IPS DF 6.9 (cell line): ENCODE measurements around the gene MGMT.

Source experiments
- DNase-seq: peaks from one replicate; pipeline ENCODE4 v3.0.0-alpha.2; 2013; ENCODE audit warnings: low read depth, low spot score
- H3K27ac ChIP-seq: one replicate; pipeline ENCODE4 v1.5.1; 2013; ENCODE audit warnings: low read length, control low read depth
- H3K27me3 ChIP-seq: 2 replicates; pipeline ENCODE4 v1.6.1; 2013; ENCODE audit warnings: mild to moderate bottlenecking, low read length; ENCODE audit not compliant: control insufficient read depth, insufficient read depth
- H3K36me3 ChIP-seq: 2 replicates; pipeline ENCODE4 v1.6.1; 2013; ENCODE audit warnings: low read length; ENCODE audit not compliant: control insufficient read depth, insufficient read depth
- H3K4me1 ChIP-seq: 2 replicates; pipeline ENCODE4 v1.6.1; 2013; ENCODE audit warnings: low read length; ENCODE audit not compliant: control insufficient read depth, insufficient read depth
- H3K4me3 ChIP-seq: 2 replicates; pipeline ENCODE4 v1.5.1; 2013; ENCODE audit warnings: mild to moderate bottlenecking, low read length
- H3K9me3 ChIP-seq: 2 replicates; pipeline ENCODE4 v1.6.1; 2013; ENCODE audit warnings: low read length, inconsistent platforms; ENCODE audit not compliant: control insufficient read depth, insufficient read depth
- WGBS: extraction: QIAGEN DNeasy Blood & Tissue Kit; methylation state at CpG from one replicate; pipeline ENCODE4 v1.1.7; 2013; ENCODE audit warnings: mixed read lengths, missing lambda C conversion rate; ENCODE audit not compliant: insufficient read length, insufficient coverage; 5-methylcytosine and 5-hydroxymethylcytosine counted together

Gene MGMT

DNA sequence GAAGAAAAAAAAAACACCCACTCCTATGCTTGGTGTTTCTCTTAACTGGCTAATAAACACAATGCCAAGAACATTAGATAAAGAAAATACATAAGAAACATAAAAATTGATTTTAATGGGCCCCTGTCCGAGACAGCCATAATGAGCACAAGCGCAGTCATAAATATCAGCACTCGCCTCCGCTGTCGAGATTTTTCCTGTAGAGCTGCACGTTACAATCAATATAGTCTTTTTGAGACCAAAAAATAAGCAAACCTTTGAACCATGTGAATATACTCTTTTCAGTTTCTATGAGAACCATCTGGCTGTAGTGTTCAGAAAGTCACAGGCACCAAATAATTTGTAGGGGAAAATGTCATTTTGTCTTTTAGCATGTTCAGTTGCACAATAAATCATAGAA lies 70.1 kb downstream of the MGMT start:
- no peaks in the 10 kb centered on the region for H3K4me1 ChIP-seq
- WGBS = no CpG with 5 or more reads among the region's 6 CpGs
- no peak overlapping the region for H3K4me3 ChIP-seq
- no peak for DNase-seq
- H3K9me3 ChIP-seq = no peaks in the 10 kb centered on the region; the same call in 1 of the 2 replicates
- no peaks in the 10 kb centered on the region for H3K27me3 ChIP-seq
- H3K36me3 ChIP-seq = no peaks in the 10 kb centered on the region
- no peak overlapping the region for H3K27ac ChIP-seq

DNA sequence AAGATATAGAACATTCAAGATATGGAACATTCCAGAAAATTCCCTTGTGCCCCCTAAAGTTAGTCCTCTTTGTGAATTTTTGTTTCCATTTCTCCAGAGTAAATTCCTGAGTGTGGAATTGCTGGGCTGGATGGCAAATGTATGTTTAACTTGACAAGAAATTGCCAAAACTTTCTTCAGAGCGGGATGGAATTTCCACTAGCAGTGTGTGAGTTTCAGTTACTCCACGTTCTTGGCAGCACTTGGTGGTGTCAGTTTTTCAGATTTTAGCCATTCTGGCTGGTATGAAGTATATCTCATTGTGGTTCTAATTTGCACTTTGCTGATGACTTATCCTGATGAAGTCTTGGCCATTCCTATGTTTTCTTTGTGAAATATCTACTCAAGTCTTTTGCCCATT lies 71.2 kb downstream of the MGMT start:
- no peak for DNase-seq
- H3K27me3 ChIP-seq = no peaks in the 10 kb centered on the region
- H3K4me3 ChIP-seq = no peak overlapping the region
- no peaks in the 10 kb centered on the region for H3K4me1 ChIP-seq
- no peak overlapping the region for H3K27ac ChIP-seq
- no peaks in the 10 kb centered on the region for H3K36me3 ChIP-seq
- no peaks in the 10 kb centered on the region; the same call in 1 of the 2 replicates for H3K9me3 ChIP-seq
- no CpG with 5 or more reads among the region's 2 CpGs for WGBS

DNA sequence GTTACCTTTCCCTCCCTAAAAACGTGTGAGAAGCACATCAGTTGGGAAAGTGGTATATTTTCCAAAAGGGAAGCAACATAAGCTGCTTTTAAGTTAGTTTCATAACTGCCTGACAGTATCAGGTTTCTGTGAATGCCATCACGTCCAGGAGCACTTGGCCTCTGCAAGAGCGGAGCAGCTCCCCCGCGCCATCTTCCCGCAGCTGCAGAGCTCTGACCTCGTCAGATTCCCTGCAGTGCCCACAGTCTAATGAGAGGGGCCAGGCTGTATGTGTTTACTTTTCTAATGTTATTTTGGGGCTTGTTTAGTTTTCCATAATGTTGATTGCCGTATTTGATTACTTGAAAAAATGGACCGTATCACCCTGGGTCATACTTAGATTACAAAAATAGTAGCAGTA lies 74.2 kb downstream of the MGMT start:
- no peaks in the 10 kb centered on the region for H3K4me1 ChIP-seq
- no CpG with 5 or more reads among the region's 9 CpGs for WGBS
- no peak overlapping the region for H3K4me3 ChIP-seq
- H3K9me3 ChIP-seq = no peaks in the 10 kb centered on the region; the same call in 1 of the 2 replicates
- H3K36me3 ChIP-seq = no peaks in the 10 kb centered on the region
- DNase-seq = no peak
- no peak overlapping the region for H3K27ac ChIP-seq
- H3K27me3 ChIP-seq = no peaks in the 10 kb centered on the region

GRCh38 chr10:129541748-129542487 lies 74.9 kb downstream of the MGMT start:
- Histone ChIP-seq H3K27me3 (no peaks in the 10 kb centered on the region), H3K4me1 (no peaks in the 10 kb centered on the region), H3K27ac (no peak overlapping the region), H3K4me3 (no peak overlapping the region), H3K9me3 (no peaks in the 10 kb centered on the region; the same call in 1 of the 2 replicates), H3K36me3 (no peaks in the 10 kb centered on the region)
- no peak for DNase-seq
- WGBS = no CpG with 5 or more reads among the region's 21 CpGs

- no peaks in the 10 kb centered on the region for H3K36me3 ChIP-seq
- no CpG with 5 or more reads among the region's 10 CpGs for whole genome bisulfite sequencing
- H3K4me1 ChIP-seq = no peaks in the 10 kb centered on the region
Observed at GRCh38 chr10:129542589-129542988, 75.5 kb downstream of the MGMT start.

DNA sequence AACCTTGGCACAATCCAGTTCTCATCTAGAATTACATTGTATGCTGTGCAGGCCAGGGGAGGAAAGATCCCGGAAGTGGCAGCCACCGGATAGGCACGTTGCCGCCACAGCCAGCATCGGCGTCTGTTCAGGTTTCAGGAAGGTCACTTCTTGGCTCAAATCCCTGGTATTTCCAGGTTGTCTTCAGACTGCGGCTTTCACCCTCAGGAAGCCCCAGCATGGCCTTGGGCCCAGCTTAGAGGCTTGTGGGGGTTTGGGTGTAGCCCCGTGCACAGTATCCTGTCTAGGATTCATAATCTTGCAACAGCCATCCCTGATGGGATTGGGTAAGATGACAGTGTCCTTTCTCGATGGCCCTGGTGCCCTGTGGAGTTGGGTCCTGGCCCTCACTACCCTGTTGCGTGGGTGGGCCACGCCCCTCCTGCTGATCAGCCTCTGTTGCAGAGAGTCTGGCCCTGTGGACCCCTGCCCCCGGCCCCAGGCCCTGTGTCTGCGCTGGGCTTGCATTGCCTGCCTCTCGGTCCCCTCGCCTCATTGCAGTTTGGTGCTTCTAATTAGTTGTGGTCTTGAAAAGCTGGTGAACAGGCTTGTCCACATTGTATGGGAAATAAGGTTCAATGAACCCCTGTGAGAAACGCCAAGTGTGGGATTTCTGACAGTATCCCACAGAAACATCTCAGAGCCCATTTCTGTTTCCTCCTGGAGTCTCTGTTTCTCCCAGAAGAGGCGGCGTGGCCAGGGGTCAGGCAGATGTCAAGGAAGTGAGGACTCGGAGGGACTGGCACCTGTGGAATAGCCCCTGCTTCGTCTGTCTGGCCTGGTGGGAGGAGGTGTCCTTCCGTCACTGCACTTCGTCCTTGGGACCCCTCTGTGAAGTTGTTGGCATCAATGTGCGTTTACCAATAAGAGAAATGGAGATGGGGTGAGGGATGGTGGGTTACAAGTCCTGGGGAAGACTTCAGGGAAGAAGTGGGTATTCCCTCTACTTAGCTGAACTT lies 77.5 kb downstream of the MGMT start:
- no peak for DNase-seq
- no peak overlapping the region for H3K4me3 ChIP-seq
- no peak overlapping the region for H3K27ac ChIP-seq
- no peaks in the 10 kb centered on the region for H3K9me3 ChIP-seq
- H3K36me3 ChIP-seq = no peaks in the 10 kb centered on the region
- no peaks in the 10 kb centered on the region for H3K4me1 ChIP-seq
- no CpG with 5 or more reads among the region's 23 CpGs for WGBS
- H3K27me3 ChIP-seq = no peaks in the 10 kb centered on the region

More at GRCh38 chr10:129542589-129542988, 75.5 kb downstream of the MGMT start:
- DNase-seq = no peak
- Histone ChIP-seq H3K27me3 (no peaks in the 10 kb centered on the region), H3K4me3 (no peak overlapping the region), H3K9me3 (no peaks in the 10 kb centered on the region; the same call in 1 of the 2 replicates), H3K27ac (no peak overlapping the region)

DNA sequence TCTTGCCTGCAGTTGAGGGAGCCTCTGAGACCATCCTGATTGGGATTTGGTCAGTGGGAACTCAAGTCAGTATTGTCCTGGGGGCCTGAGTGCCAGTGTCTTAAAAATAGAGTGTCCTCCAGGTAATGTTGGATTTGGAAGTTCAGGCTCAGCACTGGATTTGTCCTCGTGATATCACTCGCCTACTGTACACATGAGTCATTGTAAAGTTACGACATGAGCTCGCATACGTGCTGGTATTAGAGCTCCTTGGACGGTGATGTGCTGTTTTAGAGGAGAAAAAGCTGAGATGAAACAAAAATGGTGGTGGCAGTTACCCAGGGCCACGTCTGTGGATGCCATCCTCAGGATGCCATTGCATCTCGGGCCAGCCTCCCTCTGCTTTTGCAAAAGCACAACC lies 78.2 kb downstream of the MGMT start:
- Histone ChIP-seq H3K4me1 (no peaks in the 10 kb centered on the region), H3K4me3 (no peak overlapping the region), H3K9me3 (no peaks in the 10 kb centered on the region), H3K36me3 (no peaks in the 10 kb centered on the region), H3K27me3 (no peaks in the 10 kb centered on the region), H3K27ac (no peak overlapping the region)
- no peak for DNase-seq
- WGBS = no CpG with 5 or more reads among the region's 8 CpGs

DNA sequence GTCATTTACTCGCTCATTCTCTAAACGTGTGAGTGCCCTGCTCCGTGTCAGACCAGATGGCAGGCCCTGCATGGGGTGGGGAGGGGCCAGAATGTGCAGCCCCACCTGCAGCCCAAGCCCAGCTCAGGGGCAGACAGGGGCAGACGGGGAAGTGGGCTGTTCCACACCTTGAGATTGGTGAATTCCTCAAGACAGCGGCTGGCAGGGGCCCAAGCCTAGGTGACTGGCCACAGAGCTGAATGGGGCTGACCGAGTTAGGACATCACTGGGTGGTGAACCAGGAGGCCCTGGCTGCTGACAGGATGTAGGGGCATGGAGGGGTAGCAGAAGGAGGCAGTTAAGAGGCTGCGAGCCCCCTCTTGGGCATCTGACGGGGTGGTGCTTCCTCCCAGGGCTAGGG lies 79.1 kb downstream of the MGMT start:
- H3K36me3 ChIP-seq = no peaks in the 10 kb centered on the region
- no peaks in the 10 kb centered on the region for H3K9me3 ChIP-seq
- H3K4me1 ChIP-seq = no peaks in the 10 kb centered on the region
- no peak overlapping the region for H3K4me3 ChIP-seq
- H3K27ac ChIP-seq = no peak overlapping the region
- H3K27me3 ChIP-seq = no peaks in the 10 kb centered on the region
- no CpG with 5 or more reads among the region's 8 CpGs for WGBS
- no peak for DNase-seq

DNA sequence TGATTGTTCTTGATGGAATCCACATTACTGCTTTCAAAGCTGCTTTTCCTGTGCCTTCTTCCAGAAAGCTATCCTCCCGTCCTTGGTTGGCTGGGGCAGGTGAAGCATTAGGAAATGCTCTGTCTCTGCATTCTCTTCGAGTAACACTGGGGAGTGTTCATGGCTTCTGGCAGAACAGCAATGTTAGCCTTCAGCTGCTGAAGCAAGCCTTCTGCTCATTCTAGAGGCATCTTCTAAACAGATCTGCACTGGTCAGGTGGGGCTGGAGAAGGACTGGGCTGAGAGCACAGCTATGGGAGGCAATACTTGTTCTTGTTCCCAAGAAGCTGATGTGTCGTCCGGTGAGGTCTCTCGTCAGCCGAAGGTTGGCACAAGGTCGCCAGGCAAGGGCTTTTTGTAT lies 80.6 kb downstream of the MGMT start:
- DNase-seq = no peak
- Histone ChIP-seq H3K36me3 (no peaks in the 10 kb centered on the region), H3K27me3 (no peaks in the 10 kb centered on the region), H3K27ac (no peak overlapping the region), H3K4me3 (no peak overlapping the region), H3K9me3 (no peaks in the 10 kb centered on the region), H3K4me1 (no peaks in the 10 kb centered on the region)
- WGBS = no CpG with 5 or more reads among the region's 7 CpGs

GRCh38 chr10:129548600-129548999 lies 81.6 kb downstream of the MGMT start:
- no peaks in the 10 kb centered on the region for H3K4me1 ChIP-seq

More at GRCh38 chr10:129548600-129548999, 81.6 kb downstream of the MGMT start:
- Histone ChIP-seq H3K27ac (no peak overlapping the region), H3K9me3 (no peaks in the 10 kb centered on the region), H3K27me3 (no peaks in the 10 kb centered on the region), H3K36me3 (no peaks in the 10 kb centered on the region), H3K4me3 (no peak overlapping the region)
- WGBS = no CpG with 5 or more reads among the region's 10 CpGs
- DNase-seq = no peak
